ENCODE data around the gene TMEM150A.
"Not testable (repeated sequence)": the region's sequence is repeated elsewhere in the genome, so short reads cannot be mapped to it uniquely, and the experiment has no call there.

Gene TMEM150A

DNA sequence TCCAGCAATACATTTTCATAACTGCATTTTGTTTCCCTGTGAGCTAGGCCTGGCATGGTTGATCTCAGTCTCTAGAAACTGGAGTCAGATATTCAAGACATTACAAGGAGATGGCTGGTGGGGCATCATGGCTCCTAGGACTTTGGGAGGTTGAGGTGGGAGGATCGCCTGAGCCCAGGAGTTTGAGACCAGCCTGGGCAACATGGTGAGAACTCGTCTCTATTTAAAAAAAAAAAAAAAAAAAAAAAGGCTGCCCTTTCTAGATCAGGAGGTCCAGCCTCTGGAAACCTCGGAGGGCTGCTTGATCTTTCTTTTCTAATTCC, 25.5 kb downstream of the TMEM150A start:
- H3K4me1 ChIP-seq (ENCODE audit: control insufficient read depth in 2 of 2, insufficient read depth in 2 of 2, low read length in 2 of 2) = peaks cover 16 to 21% of the 10 kb centered on the region in 2 donors
- H3K27ac ChIP-seq (ENCODE audit: low read depth in 2 of 2, low read length in 2 of 2) = peak overlapping the region; percentile 91 to 93
- peak overlapping the region; percentile 92 to 94 for H3K4me3 ChIP-seq (ENCODE audit: low read length in 2 of 2)
- H3K9me3 ChIP-seq (ENCODE audit: control insufficient read depth in 2 of 2, low read length in 2 of 2) = no peaks in the 10 kb centered on the region
- peaks cover 11 to 13% of the 10 kb centered on the region in 2 donors for H3K36me3 ChIP-seq (ENCODE audit: control insufficient read depth in 2 of 2, insufficient read depth in 2 of 2, low read length in 2 of 2)
- H3K27me3 ChIP-seq (ENCODE audit: control insufficient read depth in 2 of 2, insufficient read depth in 2 of 2, low read length in 2 of 2) = no peaks in the 10 kb centered on the region
- peak overlapping the region; percentile 89 to 92 for H3K9ac ChIP-seq (ENCODE audit: low read depth in 1 of 2, low read length in 2 of 2)

DNA sequence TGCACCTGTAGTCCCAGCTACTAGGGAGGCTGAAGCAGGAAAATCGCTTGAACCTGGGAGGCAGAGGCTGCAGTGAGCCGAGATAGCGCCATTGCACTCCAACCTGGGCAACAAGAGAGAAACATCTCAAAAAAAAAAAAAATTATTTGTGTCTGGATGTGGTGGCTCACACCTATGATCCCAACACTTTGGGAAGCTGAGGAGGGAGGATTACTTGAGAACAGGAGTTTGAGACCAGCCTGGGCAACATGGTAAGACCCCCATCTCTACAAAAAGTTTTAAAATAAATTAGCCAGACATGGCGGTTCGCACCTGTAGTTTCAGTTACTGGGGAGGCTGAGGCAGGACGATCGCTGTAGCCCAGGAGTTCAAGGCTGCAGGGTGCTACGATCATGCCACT, 26.8 kb downstream of the TMEM150A start:
- H3K9ac ChIP-seq (ENCODE audit: low read depth in 1 of 2, low read length in 2 of 2) = no peak overlapping the region

DNA sequence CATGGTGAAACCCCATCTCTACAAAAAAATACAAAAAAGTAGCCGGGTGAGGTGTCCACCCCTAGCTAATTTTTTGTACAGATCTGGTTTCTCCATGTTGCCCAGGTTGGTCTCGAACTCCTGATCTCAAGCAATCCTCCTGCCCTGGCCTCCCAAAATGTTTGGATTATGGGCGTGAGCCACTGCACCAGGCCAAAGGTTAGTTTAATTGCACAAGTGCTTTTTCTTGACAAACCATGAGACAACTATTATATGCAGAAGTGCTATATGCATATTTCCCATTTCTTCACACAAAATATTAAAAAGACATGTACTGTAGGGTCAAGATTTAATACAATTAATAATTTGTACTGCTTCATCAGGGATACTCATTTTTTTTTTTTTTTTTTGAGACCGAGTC, 36.2 kb downstream of the TMEM150A start:
- H3K4me3 ChIP-seq (ENCODE audit: low read length in 2 of 2) = no peak overlapping the region
- H3K4me1 ChIP-seq (ENCODE audit: control insufficient read depth in 2 of 2, insufficient read depth in 2 of 2, low read length in 2 of 2) = no peaks in the 10 kb centered on the region
- H3K27ac ChIP-seq (ENCODE audit: low read depth in 2 of 2, low read length in 2 of 2) = no peak overlapping the region
- H3K9ac ChIP-seq (ENCODE audit: low read depth in 1 of 2, low read length in 2 of 2) = no peak overlapping the region
- no peaks in the 10 kb centered on the region for H3K36me3 ChIP-seq (ENCODE audit: control insufficient read depth in 2 of 2, insufficient read depth in 2 of 2, low read length in 2 of 2)
- no peaks in the 10 kb centered on the region for H3K9me3 ChIP-seq (ENCODE audit: control insufficient read depth in 2 of 2, low read length in 2 of 2)
- H3K27me3 ChIP-seq (ENCODE audit: control insufficient read depth in 2 of 2, insufficient read depth in 2 of 2, low read length in 2 of 2) = no peaks in the 10 kb centered on the region

More for the DNA sequence above, 26.8 kb downstream of the TMEM150A start:
- H3K27ac ChIP-seq (ENCODE audit: low read depth in 2 of 2, low read length in 2 of 2) = no peak overlapping the region
- H3K4me1 ChIP-seq (ENCODE audit: control insufficient read depth in 2 of 2, insufficient read depth in 2 of 2, low read length in 2 of 2) = peaks cover 16 to 21% of the 10 kb centered on the region in 2 donors
- H3K27me3 ChIP-seq (ENCODE audit: control insufficient read depth in 2 of 2, insufficient read depth in 2 of 2, low read length in 2 of 2) = no peaks in the 10 kb centered on the region
- peaks cover 4 to 7% of the 10 kb centered on the region in 2 donors for H3K36me3 ChIP-seq (ENCODE audit: control insufficient read depth in 2 of 2, insufficient read depth in 2 of 2, low read length in 2 of 2)
- no peak overlapping the region for H3K4me3 ChIP-seq (ENCODE audit: low read length in 2 of 2)
- H3K9me3 ChIP-seq (ENCODE audit: control insufficient read depth in 2 of 2, low read length in 2 of 2) = no peaks in the 10 kb centered on the region

DNA sequence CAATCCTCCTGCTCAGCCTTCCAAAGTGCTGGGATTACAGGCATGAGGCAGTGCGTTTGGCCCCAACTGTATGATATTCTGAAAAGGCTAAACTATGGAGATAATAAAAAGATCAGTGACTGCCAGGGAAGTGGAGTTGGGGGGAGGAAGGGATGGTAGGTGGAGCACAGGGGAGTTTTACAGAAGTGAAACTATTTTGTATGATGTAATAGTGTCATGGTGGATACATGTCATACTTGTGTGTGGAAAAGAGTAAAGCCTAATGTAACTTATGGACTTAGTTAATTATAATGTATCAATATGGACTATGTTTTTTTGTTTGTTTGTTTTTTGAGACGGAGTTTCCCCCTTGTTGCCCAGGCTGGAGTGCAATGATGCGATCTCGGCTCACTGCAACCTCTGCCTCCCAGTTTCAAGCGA, 38.3 kb downstream of the TMEM150A start:
- H3K4me3 ChIP-seq (ENCODE audit: low read length in 2 of 2) = no peak overlapping the region
- no peaks in the 10 kb centered on the region for H3K27me3 ChIP-seq (ENCODE audit: control insufficient read depth in 2 of 2, insufficient read depth in 2 of 2, low read length in 2 of 2)
- H3K36me3 ChIP-seq (ENCODE audit: control insufficient read depth in 2 of 2, insufficient read depth in 2 of 2, low read length in 2 of 2) = peaks cover 0 to under 1% of the 10 kb centered on the region in 2 donors
- peaks cover 6% of the 10 kb centered on the region in 2 donors for H3K4me1 ChIP-seq (ENCODE audit: control insufficient read depth in 2 of 2, insufficient read depth in 2 of 2, low read length in 2 of 2)
- H3K9ac ChIP-seq (ENCODE audit: low read depth in 1 of 2, low read length in 2 of 2) = no peak overlapping the region
- H3K9me3 ChIP-seq (ENCODE audit: control insufficient read depth in 2 of 2, low read length in 2 of 2) = no peaks in the 10 kb centered on the region
- H3K27ac ChIP-seq (ENCODE audit: low read depth in 2 of 2, low read length in 2 of 2) = no peak overlapping the region

DNA sequence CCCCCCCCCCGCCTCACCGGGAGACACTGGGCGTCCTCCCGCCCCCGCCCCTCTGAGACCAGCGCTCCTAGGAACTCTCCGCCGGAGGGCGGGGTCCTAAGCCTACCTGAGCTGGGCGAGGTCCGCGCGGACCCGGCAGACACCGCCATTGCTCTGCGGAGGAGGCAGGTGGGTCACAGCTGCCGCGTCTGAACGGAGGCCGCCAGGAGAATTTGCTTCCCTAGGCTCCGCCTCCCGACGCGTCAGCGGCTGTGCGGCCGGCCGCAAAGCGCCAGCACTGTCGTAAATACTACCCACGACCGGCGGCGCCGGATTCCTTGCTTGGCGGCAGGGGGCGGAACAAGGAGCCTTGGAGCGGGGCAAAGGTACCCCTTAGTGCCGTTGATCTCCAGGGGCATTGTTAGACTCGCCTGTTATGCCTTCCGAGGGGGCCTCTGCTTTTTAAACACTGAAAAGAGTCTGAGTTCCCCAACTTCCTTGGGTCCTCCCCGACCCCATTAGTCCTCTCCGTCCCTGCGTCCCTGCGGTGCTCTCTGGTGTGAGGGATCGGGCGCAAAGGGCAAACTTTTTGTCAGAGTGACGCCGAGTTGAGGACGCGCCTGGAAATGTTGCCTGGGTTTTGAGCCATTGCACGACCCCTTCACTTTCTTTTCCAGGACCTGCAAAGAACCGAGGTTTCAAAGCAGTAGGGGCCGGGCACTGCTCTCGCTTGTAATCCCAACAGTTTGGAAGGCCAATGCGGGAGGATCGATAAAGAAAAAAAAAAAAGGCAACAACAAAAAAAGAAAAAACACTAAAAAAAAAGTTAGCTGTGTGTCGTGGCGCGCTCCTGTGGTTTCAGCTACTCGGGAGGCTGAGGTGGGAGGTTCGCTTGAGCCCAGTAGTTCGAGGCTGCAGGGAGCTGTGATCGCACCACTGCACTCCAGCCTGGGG, 41.0 kb downstream of the TMEM150A start, which contains the start of gene GGCX:
Gene GGCX (minus strand): TSS at position 214 of the 933 bp plus-strand sequence. CDS start 65 bp downstream, at position 149.
- H3K9ac ChIP-seq (ENCODE audit: low read depth in 1 of 2, low read length in 2 of 2) = peak within 1 kb of the TSS; percentile 87 to 98
- H3K9me3 ChIP-seq (ENCODE audit: control insufficient read depth in 2 of 2, low read length in 2 of 2) = no peaks in the 10 kb centered on the region

DNA sequence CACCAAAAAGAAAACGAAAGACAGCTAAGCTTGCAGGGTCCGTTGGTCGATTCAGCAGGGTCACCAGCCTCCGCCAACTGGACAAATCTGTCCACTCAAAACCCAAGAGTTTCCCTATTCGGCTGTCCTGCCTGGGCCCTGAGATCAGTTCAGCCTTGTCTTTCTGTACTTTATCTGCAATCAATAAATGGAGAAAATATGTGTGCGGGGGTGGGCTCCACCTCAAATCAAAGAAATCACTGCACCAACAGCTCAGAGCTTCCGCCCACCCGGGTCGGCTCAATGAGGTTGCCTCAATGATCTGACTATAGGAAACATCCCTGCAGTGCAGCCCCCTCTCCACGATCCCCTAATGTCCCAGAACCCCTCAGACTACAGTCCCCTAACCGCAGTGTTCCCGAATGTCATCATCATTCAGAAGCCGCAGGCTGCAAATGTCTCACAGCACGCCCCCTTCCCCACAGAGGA, 41.7 kb downstream of the TMEM150A start:
- no peaks in the 10 kb centered on the region for H3K27me3 ChIP-seq (ENCODE audit: control insufficient read depth in 2 of 2, insufficient read depth in 2 of 2, low read length in 2 of 2)
- peak overlapping the region; percentile 90 to 98 for H3K4me3 ChIP-seq (ENCODE audit: low read length in 2 of 2)
- peak overlapping the region; percentile 66 to 87 for H3K9ac ChIP-seq (ENCODE audit: low read depth in 1 of 2, low read length in 2 of 2)
- peak overlapping the region; percentile 86 to 88 for H3K27ac ChIP-seq (ENCODE audit: low read depth in 2 of 2, low read length in 2 of 2)
- H3K4me1 ChIP-seq (ENCODE audit: control insufficient read depth in 2 of 2, insufficient read depth in 2 of 2, low read length in 2 of 2) = peaks cover 6% of the 10 kb centered on the region in 2 donors
- peaks cover 15% of the 10 kb centered on the region in 2 donors for H3K36me3 ChIP-seq (ENCODE audit: control insufficient read depth in 2 of 2, insufficient read depth in 2 of 2, low read length in 2 of 2)
- no peaks in the 10 kb centered on the region for H3K9me3 ChIP-seq (ENCODE audit: control insufficient read depth in 2 of 2, low read length in 2 of 2)

More for the DNA sequence above, 41.0 kb downstream of the TMEM150A start, which contains the start of gene GGCX:
- Histone ChIP-seq H3K27ac (ENCODE audit: low read depth in 2 of 2, low read length in 2 of 2) (peak within 1 kb of the TSS; percentile 86 to 88), H3K36me3 (ENCODE audit: control insufficient read depth in 2 of 2, insufficient read depth in 2 of 2, low read length in 2 of 2) (peaks cover 13 to 14% of the 10 kb centered on the region in 2 donors), H3K4me1 (ENCODE audit: control insufficient read depth in 2 of 2, insufficient read depth in 2 of 2, low read length in 2 of 2) (peaks cover 6% of the 10 kb centered on the region in 2 donors), H3K4me3 (ENCODE audit: low read length in 2 of 2) (peak within 1 kb of the TSS; percentile 90 to 98), H3K27me3 (ENCODE audit: control insufficient read depth in 2 of 2, insufficient read depth in 2 of 2, low read length in 2 of 2) (no peaks in the 10 kb centered on the region)

DNA sequence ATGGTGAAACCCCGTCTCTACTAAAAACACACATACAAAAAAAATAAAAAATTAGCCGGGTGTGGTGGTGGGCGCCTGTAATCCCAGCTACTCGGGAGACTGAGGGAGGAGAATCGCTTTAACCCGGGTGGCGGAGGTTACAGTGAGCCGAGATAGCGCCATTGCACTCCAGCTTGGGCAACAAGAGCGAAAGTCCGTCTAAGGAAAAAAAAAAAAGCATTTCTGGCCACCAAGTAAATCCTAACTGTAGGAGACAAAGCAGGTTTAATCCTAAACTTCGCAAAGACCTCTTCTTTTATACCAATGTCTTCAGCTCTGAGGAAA, 42.1 kb downstream of the TMEM150A start:
- H3K4me3 ChIP-seq (ENCODE audit: low read length in 2 of 2) = peak overlapping the region; percentile 90 to 98
- not testable (repeated sequence) for H3K27me3 ChIP-seq (ENCODE audit: control insufficient read depth in 2 of 2, insufficient read depth in 2 of 2, low read length in 2 of 2); H3K27ac ChIP-seq (ENCODE audit: low read depth in 2 of 2, low read length in 2 of 2); H3K9me3 ChIP-seq (ENCODE audit: control insufficient read depth in 2 of 2, low read length in 2 of 2); H3K4me1 ChIP-seq (ENCODE audit: control insufficient read depth in 2 of 2, insufficient read depth in 2 of 2, low read length in 2 of 2)
- H3K36me3 ChIP-seq (ENCODE audit: control insufficient read depth in 2 of 2, insufficient read depth in 2 of 2, low read length in 2 of 2) = peaks cover 15 to 18% of the 10 kb centered on the region in 2 donors
- H3K9ac ChIP-seq (ENCODE audit: low read depth in 1 of 2, low read length in 2 of 2) = peak overlapping the region; percentile 66 to 87

DNA sequence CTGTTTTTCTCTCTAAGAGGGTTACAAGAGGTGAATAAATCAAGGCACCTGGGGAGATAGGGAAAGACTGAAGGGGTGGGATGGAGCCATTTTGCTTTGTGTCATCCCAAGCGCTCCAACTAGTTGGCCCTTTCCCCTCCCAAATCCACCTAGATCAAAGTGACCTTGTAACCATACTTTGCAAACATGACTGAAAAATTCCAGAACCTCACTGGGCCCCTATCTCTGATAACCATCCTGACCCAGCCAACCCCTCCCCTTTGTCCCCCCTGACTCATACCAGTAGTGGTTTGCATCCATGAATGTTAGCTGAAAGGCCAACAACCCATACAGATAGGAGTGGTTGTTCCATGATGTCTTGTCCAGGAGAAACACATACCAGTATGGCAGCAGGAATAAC, 44.3 kb downstream of the TMEM150A start:
- Histone ChIP-seq H3K9ac (ENCODE audit: low read depth in 1 of 2, low read length in 2 of 2) (no peak overlapping the region), H3K27ac (ENCODE audit: low read depth in 2 of 2, low read length in 2 of 2) (no peak overlapping the region), H3K36me3 (ENCODE audit: control insufficient read depth in 2 of 2, insufficient read depth in 2 of 2, low read length in 2 of 2) (peaks cover 28 to 37% of the 10 kb centered on the region in 2 donors), H3K4me1 (ENCODE audit: control insufficient read depth in 2 of 2, insufficient read depth in 2 of 2, low read length in 2 of 2) (peaks cover 6% of the 10 kb centered on the region in 2 donors), H3K4me3 (ENCODE audit: low read length in 2 of 2) (no peak overlapping the region), H3K9me3 (ENCODE audit: control insufficient read depth in 2 of 2, low read length in 2 of 2) (no peaks in the 10 kb centered on the region), H3K27me3 (ENCODE audit: control insufficient read depth in 2 of 2, insufficient read depth in 2 of 2, low read length in 2 of 2) (no peaks in the 10 kb centered on the region)

DNA sequence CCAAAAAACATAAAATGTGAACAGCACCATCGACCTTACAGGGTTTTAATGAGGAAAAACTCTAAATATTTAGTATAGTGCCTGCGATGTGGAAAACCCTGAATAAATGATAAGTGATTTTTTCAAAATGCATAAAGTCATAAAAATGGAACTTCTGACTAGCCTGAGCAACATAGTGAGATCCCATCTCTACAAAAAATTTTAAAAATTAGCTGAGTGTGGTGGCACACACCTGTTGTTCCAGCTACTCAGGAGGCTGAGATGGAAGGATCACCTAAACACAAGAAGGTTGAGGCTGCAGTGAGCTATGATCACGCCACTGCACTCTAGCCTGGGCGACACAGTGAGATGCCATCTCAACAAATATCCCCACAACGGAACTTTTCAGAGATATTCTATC, 45.4 kb downstream of the TMEM150A start:
- Histone ChIP-seq H3K4me1 (ENCODE audit: control insufficient read depth in 2 of 2, insufficient read depth in 2 of 2, low read length in 2 of 2) (peaks cover 6% of the 10 kb centered on the region in 2 donors), H3K27ac (ENCODE audit: low read depth in 2 of 2, low read length in 2 of 2) (no peak overlapping the region), H3K9ac (ENCODE audit: low read depth in 1 of 2, low read length in 2 of 2) (no peak overlapping the region), H3K36me3 (ENCODE audit: control insufficient read depth in 2 of 2, insufficient read depth in 2 of 2, low read length in 2 of 2) (peaks cover 38 to 48% of the 10 kb centered on the region in 2 donors), H3K27me3 (ENCODE audit: control insufficient read depth in 2 of 2, insufficient read depth in 2 of 2, low read length in 2 of 2) (no peaks in the 10 kb centered on the region), H3K4me3 (ENCODE audit: low read length in 2 of 2) (no peak overlapping the region), H3K9me3 (ENCODE audit: control insufficient read depth in 2 of 2, low read length in 2 of 2) (no peaks in the 10 kb centered on the region)

DNA sequence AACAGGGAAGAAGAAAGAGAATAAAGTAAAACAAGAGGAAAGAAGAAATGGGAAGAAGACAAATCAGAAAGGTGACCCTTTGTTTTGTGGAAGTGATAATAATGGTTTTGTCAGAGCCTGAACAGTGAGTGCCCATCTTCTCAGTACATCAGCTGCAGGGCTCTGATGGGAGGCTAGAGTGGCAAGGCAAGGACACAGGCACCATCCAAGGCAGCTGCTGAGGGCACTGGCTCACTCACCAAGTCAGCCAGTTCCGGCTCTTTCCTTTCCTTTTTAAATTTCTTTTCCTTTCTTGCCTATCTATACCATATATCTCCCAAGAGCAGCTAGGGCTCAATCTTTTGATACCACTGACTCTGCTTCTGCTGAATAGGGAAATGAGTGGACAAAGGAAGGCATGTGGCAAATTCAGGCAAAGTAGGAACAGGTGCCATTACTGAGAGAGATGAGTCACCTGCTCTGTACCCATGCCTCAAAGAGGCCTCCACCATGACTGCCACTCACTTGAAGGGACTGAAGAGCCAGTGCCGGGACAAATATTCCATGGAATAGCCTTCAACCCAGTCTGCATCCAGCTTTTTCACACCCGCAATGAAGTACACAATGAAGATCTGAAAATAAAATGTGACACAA, 47.4 kb downstream of the TMEM150A start:
- Histone ChIP-seq H3K4me3 (ENCODE audit: low read length in 2 of 2) (no peak overlapping the region), H3K9me3 (ENCODE audit: control insufficient read depth in 2 of 2, low read length in 2 of 2) (no peaks in the 10 kb centered on the region), H3K36me3 (ENCODE audit: control insufficient read depth in 2 of 2, insufficient read depth in 2 of 2, low read length in 2 of 2) (peaks cover 49 to 68% of the 10 kb centered on the region in 2 donors), H3K4me1 (ENCODE audit: control insufficient read depth in 2 of 2, insufficient read depth in 2 of 2, low read length in 2 of 2) (no peaks in the 10 kb centered on the region), H3K27ac (ENCODE audit: low read depth in 2 of 2, low read length in 2 of 2) (no peak overlapping the region), H3K27me3 (ENCODE audit: control insufficient read depth in 2 of 2, insufficient read depth in 2 of 2, low read length in 2 of 2) (no peaks in the 10 kb centered on the region), H3K9ac (ENCODE audit: low read depth in 1 of 2, low read length in 2 of 2) (no peak overlapping the region)

Measured in mucosa of rectum (tissue), 2 donors.